Stimulated activated CD8-positive, alpha-beta memory T cell treated with anti-CD3 and anti-CD28 coated beads, Interleukin-12 subunit alpha, Interleukin-12 subunit beta, amount 100 ng/mL, for 24 hours (primary cell): ENCODE measurements around the gene SKIL.

Source experiments
- DNase-seq: peaks from one replicate; pipeline ENCODE4 v3.0.0-alpha.2; 2020; ENCODE audit errors: extremely low read depth

The SKIL gene

GRCh38 chr3:170350515-170351413, 6.8 kb upstream of the SKIL start:
- no peak for DNase-seq

GRCh38 chr3:170352936-170353335, 4.6 kb upstream of the SKIL start:
- no peak for DNase-seq

GRCh38 chr3:170353485-170353884, 4.0 kb upstream of the SKIL start:
- no peak for DNase-seq

GRCh38 chr3:170354760-170355159, 2.8 kb upstream of the SKIL start:
- no peak for DNase-seq

GRCh38 chr3:170355738-170356595, 1.5 kb upstream of the SKIL start:
- DNase-seq: no peak

- peak; percentile 25 for DNase-seq
Observed at GRCh38 chr3:170356596-170357175, 829 bp upstream of the SKIL start.

- peak; percentile 42 for DNase-seq
Observed at GRCh38 chr3:170358042-170359010, 811 bp downstream of the SKIL start.

GRCh38 chr3:170359178-170359704, 1.7 kb downstream of the SKIL start:
- DNase-seq: no peak

- no peak for DNase-seq
Observed at GRCh38 chr3:170360466-170360865, 3.0 kb downstream of the SKIL start.

GRCh38 chr3:170360916-170361315, 3.4 kb downstream of the SKIL start:
- DNase-seq: no peak

GRCh38 chr3:170361711-170362110, 4.2 kb downstream of the SKIL start:
- no peak for DNase-seq

GRCh38 chr3:170363471-170363994, 6.0 kb downstream of the SKIL start:
- no peak for DNase-seq

GRCh38 chr3:170364965-170365364, 7.5 kb downstream of the SKIL start:
- DNase-seq: no peak

- DNase-seq: no peak
Observed at GRCh38 chr3:170367797-170368196, 10.3 kb downstream of the SKIL start.

GRCh38 chr3:170368921-170369320, 11.4 kb downstream of the SKIL start:
- DNase-seq: no peak

GRCh38 chr3:170372190-170372879, 14.8 kb downstream of the SKIL start:
- DNase-seq: no peak

GRCh38 chr3:170383567-170383966, 26.1 kb downstream of the SKIL start:
- DNase-seq: no peak

- no peak for DNase-seq
Observed at GRCh38 chr3:170386468-170386867, 29.0 kb downstream of the SKIL start.

- no peak for DNase-seq
Observed at GRCh38 chr3:170387950-170388349, 30.4 kb downstream of the SKIL start.

- DNase-seq: no peak
Observed at GRCh38 chr3:170391108-170391507, 33.6 kb downstream of the SKIL start.
